ENCODE results near the gene CDON.

Gene CDON

DNA sequence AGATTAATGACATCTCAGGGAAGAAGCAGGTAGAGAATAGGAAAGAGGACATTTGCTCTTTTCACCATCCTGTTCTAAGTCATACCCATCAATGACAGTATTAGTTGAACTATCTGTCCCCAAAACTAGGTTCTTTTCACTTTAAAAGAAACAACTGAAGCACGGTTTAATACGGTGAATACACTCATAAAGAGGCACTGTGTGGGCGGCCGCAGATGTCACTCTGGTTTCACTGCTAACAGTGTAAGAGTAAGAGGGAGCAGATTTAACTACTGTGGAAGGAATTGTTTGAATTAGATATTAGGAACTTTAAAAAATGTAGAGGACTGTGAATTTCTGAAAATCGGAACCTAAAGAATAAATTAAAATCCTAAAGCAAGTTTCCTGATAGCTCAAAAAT, 67.4 kb downstream of the CDON start:
- H4K20me1 ChIP-seq (ENCODE audit: insufficient read depth, low read length, poor library complexity, severe bottlenecking): no peaks in the 10 kb centered on the region
- H3K4me2 ChIP-seq (ENCODE audit: low read depth, low read length, poor library complexity, severe bottlenecking): no peak overlapping the region
- no peaks in the 10 kb centered on the region for H3K9me3 ChIP-seq (ENCODE audit: insufficient read depth, low read depth, low read length)
- H3K9me2 ChIP-seq (replicated peaks; ENCODE audit: low read depth, low read length): no peaks in the 10 kb centered on the region
- H2AFZ ChIP-seq (ENCODE audit: low read length): no peak overlapping the region
- H3K79me2 ChIP-seq (ENCODE audit: insufficient read depth, low read length): no peaks in the 10 kb centered on the region
- H3F3A ChIP-seq (ENCODE audit: low read depth): no peaks in the 10 kb centered on the region
- no peak overlapping the region for H3K4me3 ChIP-seq (ENCODE audit: low read length, poor library complexity, severe bottlenecking)
- H3K4me1 ChIP-seq (ENCODE audit: insufficient read depth, low read length, poor library complexity, severe bottlenecking): no peaks in the 10 kb centered on the region
- no peak overlapping the region for H3K9ac ChIP-seq (ENCODE audit: low read depth, low read length, poor library complexity, severe bottlenecking)
- H3K27me3 ChIP-seq (ENCODE audit: insufficient read depth, low read length, poor library complexity, severe bottlenecking): no peaks in the 10 kb centered on the region
- H3K36me3 ChIP-seq (ENCODE audit: insufficient read depth, low read length): no peaks in the 10 kb centered on the region
- TF ChIP-seq, protein P1, sequence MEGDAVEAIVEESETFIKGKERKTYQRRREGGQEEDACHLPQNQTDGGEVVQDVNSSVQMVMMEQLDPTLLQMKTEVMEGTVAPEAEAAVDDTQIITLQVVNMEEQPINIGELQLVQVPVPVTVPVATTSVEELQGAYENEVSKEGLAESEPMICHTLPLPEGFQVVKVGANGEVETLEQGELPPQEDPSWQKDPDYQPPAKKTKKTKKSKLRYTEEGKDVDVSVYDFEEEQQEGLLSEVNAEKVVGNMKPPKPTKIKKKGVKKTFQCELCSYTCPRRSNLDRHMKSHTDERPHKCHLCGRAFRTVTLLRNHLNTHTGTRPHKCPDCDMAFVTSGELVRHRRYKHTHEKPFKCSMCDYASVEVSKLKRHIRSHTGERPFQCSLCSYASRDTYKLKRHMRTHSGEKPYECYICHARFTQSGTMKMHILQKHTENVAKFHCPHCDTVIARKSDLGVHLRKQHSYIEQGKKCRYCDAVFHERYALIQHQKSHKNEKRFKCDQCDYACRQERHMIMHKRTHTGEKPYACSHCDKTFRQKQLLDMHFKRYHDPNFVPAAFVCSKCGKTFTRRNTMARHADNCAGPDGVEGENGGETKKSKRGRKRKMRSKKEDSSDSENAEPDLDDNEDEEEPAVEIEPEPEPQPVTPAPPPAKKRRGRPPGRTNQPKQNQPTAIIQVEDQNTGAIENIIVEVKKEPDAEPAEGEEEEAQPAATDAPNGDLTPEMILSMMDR (conservative IDR thresholded peaks at IDR 0.05; ENCODE audit: low read length): no peak
- no peak for TF ChIP-seq EZH2phosphoT487 (IDR thresholded peaks at IDR 0.05; ENCODE audit: borderline replicate concordance)

- H3F3A ChIP-seq (ENCODE audit: low read depth): no peaks in the 10 kb centered on the region
- no peak overlapping the region for H3K4me2 ChIP-seq (ENCODE audit: low read depth, low read length, poor library complexity, severe bottlenecking)
- H3K4me1 ChIP-seq (ENCODE audit: insufficient read depth, low read length, poor library complexity, severe bottlenecking): no peaks in the 10 kb centered on the region
- H2AFZ ChIP-seq (ENCODE audit: low read length): no peak overlapping the region
- no peaks in the 10 kb centered on the region for H3K9me2 ChIP-seq (replicated peaks; ENCODE audit: low read depth, low read length)
- H3K27me3 ChIP-seq (ENCODE audit: insufficient read depth, low read length, poor library complexity, severe bottlenecking): no peaks in the 10 kb centered on the region
- no peaks in the 10 kb centered on the region for H4K20me1 ChIP-seq (ENCODE audit: insufficient read depth, low read length, poor library complexity, severe bottlenecking)
- no peak overlapping the region for H3K4me3 ChIP-seq (ENCODE audit: low read length, poor library complexity, severe bottlenecking)
- TF ChIP-seq, protein P1 (conservative IDR thresholded peaks at IDR 0.05; ENCODE audit: low read length): no peak
- no peak for TF ChIP-seq EZH2phosphoT487 (IDR thresholded peaks at IDR 0.05; ENCODE audit: borderline replicate concordance)
- H3K79me2 ChIP-seq (ENCODE audit: insufficient read depth, low read length): no peaks in the 10 kb centered on the region
- no peak overlapping the region for H3K9ac ChIP-seq (ENCODE audit: low read depth, low read length, poor library complexity, severe bottlenecking)
- H3K9me3 ChIP-seq (ENCODE audit: insufficient read depth, low read depth, low read length): no peaks in the 10 kb centered on the region
- no peaks in the 10 kb centered on the region for H3K36me3 ChIP-seq (ENCODE audit: insufficient read depth, low read length)
Observed at GRCh38 chr11:125994509-125994908, 68.2 kb downstream of the CDON start.

- Histone ChIP-seq H3K4me3 (ENCODE audit: low read length, poor library complexity, severe bottlenecking) (no peak overlapping the region), H2AFZ (ENCODE audit: low read length) (no peak overlapping the region), H3K4me1 (ENCODE audit: insufficient read depth, low read length, poor library complexity, severe bottlenecking) (no peaks in the 10 kb centered on the region), H3F3A (ENCODE audit: low read depth) (no peaks in the 10 kb centered on the region), H4K20me1 (ENCODE audit: insufficient read depth, low read length, poor library complexity, severe bottlenecking) (no peaks in the 10 kb centered on the region), H3K9ac (ENCODE audit: low read depth, low read length, poor library complexity, severe bottlenecking) (no peak overlapping the region), H3K27me3 (ENCODE audit: insufficient read depth, low read length, poor library complexity, severe bottlenecking) (no peaks in the 10 kb centered on the region), H3K79me2 (ENCODE audit: insufficient read depth, low read length) (no peaks in the 10 kb centered on the region), H3K36me3 (ENCODE audit: insufficient read depth, low read length) (no peaks in the 10 kb centered on the region), H3K9me3 (ENCODE audit: insufficient read depth, low read depth, low read length) (no peaks in the 10 kb centered on the region), H3K4me2 (ENCODE audit: low read depth, low read length, poor library complexity, severe bottlenecking) (no peak overlapping the region), H3K9me2 (replicated peaks; ENCODE audit: low read depth, low read length) (no peaks in the 10 kb centered on the region)
- TF ChIP-seq, protein P1 (conservative IDR thresholded peaks at IDR 0.05; ENCODE audit: low read length): no peak
- no peak for TF ChIP-seq EZH2phosphoT487 (IDR thresholded peaks at IDR 0.05; ENCODE audit: borderline replicate concordance)
Observed at GRCh38 chr11:125992893-125993292, 69.8 kb downstream of the CDON start.
